Esophagus muscularis mucosa (tissue), 4 donors: Measurements from ENCODE around the gene KBTBD2.
"Not testable (repeated sequence)": the region's sequence is repeated elsewhere in the genome, so short reads cannot be mapped to it uniquely, and the experiment has no call there.

Source experiments
- EP300 ChIP-seq: sonication (generic); formaldehyde crosslinking; IDR thresholded peaks from one replicate; pipeline ENCODE4 v1.6.1; 2017; ENCODE audit warnings: antibody characterized with exemption
- POLR2A ChIP-seq: fragments of 450-650 bp; IDR thresholded peaks from one replicate; pipeline ENCODE4 v1.6.1; 2017; ENCODE audit warnings: antibody characterized with exemption, moderate library complexity, mild to moderate bottlenecking, low read depth
- TF ChIP-seq, protein P1 (sequence below), 3 experiments: fragments of 200-600 bp in 2 of 3; fragments of 450-650 bp in 1 of 3; sonication (generic) in 2 of 3; IDR thresholded peaks; one replicate each; pipeline ENCODE4 v1.5.1; 2017 to 2019; ENCODE audit warnings: antibody characterized with exemption in 3 of 3, mild to moderate bottlenecking in 2 of 3, moderate library complexity in 1 of 3

GRCh38 chr7:32828996-32829752 lies 62.4 kb downstream of the KBTBD2 start:
- TF ChIP-seq, protein P1, sequence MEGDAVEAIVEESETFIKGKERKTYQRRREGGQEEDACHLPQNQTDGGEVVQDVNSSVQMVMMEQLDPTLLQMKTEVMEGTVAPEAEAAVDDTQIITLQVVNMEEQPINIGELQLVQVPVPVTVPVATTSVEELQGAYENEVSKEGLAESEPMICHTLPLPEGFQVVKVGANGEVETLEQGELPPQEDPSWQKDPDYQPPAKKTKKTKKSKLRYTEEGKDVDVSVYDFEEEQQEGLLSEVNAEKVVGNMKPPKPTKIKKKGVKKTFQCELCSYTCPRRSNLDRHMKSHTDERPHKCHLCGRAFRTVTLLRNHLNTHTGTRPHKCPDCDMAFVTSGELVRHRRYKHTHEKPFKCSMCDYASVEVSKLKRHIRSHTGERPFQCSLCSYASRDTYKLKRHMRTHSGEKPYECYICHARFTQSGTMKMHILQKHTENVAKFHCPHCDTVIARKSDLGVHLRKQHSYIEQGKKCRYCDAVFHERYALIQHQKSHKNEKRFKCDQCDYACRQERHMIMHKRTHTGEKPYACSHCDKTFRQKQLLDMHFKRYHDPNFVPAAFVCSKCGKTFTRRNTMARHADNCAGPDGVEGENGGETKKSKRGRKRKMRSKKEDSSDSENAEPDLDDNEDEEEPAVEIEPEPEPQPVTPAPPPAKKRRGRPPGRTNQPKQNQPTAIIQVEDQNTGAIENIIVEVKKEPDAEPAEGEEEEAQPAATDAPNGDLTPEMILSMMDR (IDR thresholded peaks at IDR 0.05) = not testable (repeated sequence)
- TF ChIP-seq EP300, POLR2A: not testable (repeated sequence)
